HepG2 (cell line): ENCODE results near the gene NKX6-1. TPM values are rescaled to one million over a fixed set of nuclear protein-coding genes. Genes with fewer than 3 reads are reported as not detected.

Experiments
- ATAC-seq: fragments of 200-7000 bp; cut with Tn5 transposase; 3 replicates; pipeline ENCODE4 v1.9.1; 2020; ENCODE audit warnings: mild to moderate bottlenecking, moderate library complexity
- Bru-seq: library from RNA; stranded (reverse); fragments of 400-500 nt; gene quantifications from one replicate; lab custom pipeline; 2021; lab: Mats Ljungman, UMichigan
- BruChase-seq, 2 experiments: library from RNA; stranded (reverse); fragments of 400-500 nt; gene quantifications; one replicate each; lab custom pipeline; 2021; lab: Mats Ljungman, UMichigan
- BruUV-seq: library from RNA; stranded (reverse); fragments of 400-500 nt; replicated peaks from 2 replicates; lab custom pipeline; 2021; lab: Mats Ljungman, UMichigan
- CTCF ChIA-PET: fragments of 300-600 bp; formaldehyde crosslinking; extraction: SDS; loops from one replicate; lab custom pipeline; 2021; ENCODE audit warnings: low total read pairs, inconsistent platforms, low intra/inter-chr PET ratio; lab: Yijun Ruan, JAX
- POLR2A ChIA-PET: fragments of 350-600 bp; sonication (Branson Sonifier 250); formaldehyde crosslinking; loops from one replicate; lab custom pipeline; 2020; ENCODE audit warnings: antibody characterized with exemption, inconsistent platforms; lab: Yijun Ruan, JAX
- DNase-seq: peaks from one replicate; pipeline ENCODE4 v3.0.0-alpha.2; 2015; ENCODE audit warnings: low spot score
- FAIRE-seq: peaks from 3 replicates; lab custom pipeline; 2011; peaks lifted over from hg19 to GRCh38; lab: Jason Lieb, UNC
- H2AFZ ChIP-seq: one replicate; pipeline ENCODE4 v1.6.1; 2011; ENCODE audit warnings: low read length, inconsistent platforms
- H3K27ac ChIP-seq: fragments of 300-600 bp; 3 replicates; pipeline ENCODE4 v1.8.0; 2011; ENCODE audit warnings: mixed run types, mild to moderate bottlenecking, mixed read lengths, low read length, inconsistent platforms; ENCODE audit not compliant: insufficient read depth; ENCODE audit errors: extremely low read length
- H3K27me3 ChIP-seq, 2 experiments: fragments of 200-600 bp in 1 of 2; 2 replicates in 1 of 2; 3 replicates in 1 of 2; pipeline versions ENCODE4 v1.6.0 to v1.8.0; 2011; ENCODE audit warnings: low read length in 2 of 2, mild to moderate bottlenecking in 2 of 2, moderate library complexity in 2 of 2, inconsistent platforms in 1 of 2; ENCODE audit not compliant: insufficient read depth in 2 of 2, control insufficient read depth in 1 of 2
- H3K36me3 ChIP-seq, 2 experiments: fragments of 200-600 bp in 1 of 2; replicated peaks in 1 of 2; 2 replicates in 1 of 2; 3 replicates in 1 of 2; pipeline versions ENCODE4 v1.5.1 to v1.8.0; 2011; ENCODE audit warnings: low read length in 2 of 2, inconsistent platforms in 1 of 2; ENCODE audit not compliant: insufficient read depth in 2 of 2, control insufficient read depth in 1 of 2
- H3K4me1 ChIP-seq: 2 replicates; pipeline ENCODE4 v1.5.1; 2012; ENCODE audit warnings: low read length, inconsistent platforms; ENCODE audit not compliant: insufficient read depth
- H3K4me2 ChIP-seq: 2 replicates; pipeline ENCODE4 v1.6.0; 2011; ENCODE audit warnings: low read depth, low read length, inconsistent platforms
- H3K4me3 ChIP-seq, 3 experiments: fragments of 200-600 bp in 1 of 3; sonication (generic), shearing (Covaris generic) in 1 of 3; replicated peaks in 1 of 3; 2 replicates each; pipeline ENCODE4 v1.5.1; 2011 to 2016; ENCODE audit warnings: low read length in 3 of 3, inconsistent platforms in 2 of 3, low read depth in 2 of 3, mild to moderate bottlenecking in 2 of 3, control low read depth in 1 of 3, mixed read lengths in 1 of 3; ENCODE audit not compliant: insufficient read depth in 1 of 3
- H3K79me2 ChIP-seq: one replicate; pipeline ENCODE4 v1.6.1; 2011; ENCODE audit warnings: low read length, inconsistent platforms; ENCODE audit not compliant: insufficient read depth
- H3K9ac ChIP-seq: 2 replicates; pipeline ENCODE4 v1.6.0; 2011; ENCODE audit warnings: mild to moderate bottlenecking, low read depth, low read length, inconsistent platforms; ENCODE audit not compliant: insufficient read depth
- H3K9me3 ChIP-seq: 2 replicates; pipeline ENCODE4 v1.5.1; 2012; ENCODE audit warnings: mild to moderate bottlenecking, low read length
- H4K20me1 ChIP-seq: 2 replicates; pipeline ENCODE4 v1.6.0; 2011; ENCODE audit warnings: inconsistent platforms, mild to moderate bottlenecking, low read length, moderate library complexity; ENCODE audit not compliant: insufficient read depth
- HOXA5 ChIP-seq: sonication (generic); formaldehyde crosslinking; IDR thresholded peaks from 2 replicates; pipeline ENCODE4 v1.4.0; 2020; ENCODE audit warnings: missing genetic modification reagents
- RARA ChIP-seq: IDR thresholded peaks from 2 replicates; pipeline ENCODE4 v1.6.1; 2016; ENCODE audit warnings: missing genetic modification reagents, missing compliant biosample characterization
- ZBTB38 ChIP-seq: sonication (generic); formaldehyde crosslinking; IDR thresholded peaks from 2 replicates; pipeline ENCODE4 v1.5.1; 2020; ENCODE audit warnings: mild to moderate bottlenecking, missing genetic modification reagents
- ZNF780A ChIP-seq: sonication (generic); formaldehyde crosslinking; IDR thresholded peaks from 2 replicates; pipeline ENCODE4 v1.8.0; 2022; ENCODE audit warnings: mild to moderate bottlenecking, missing genetic modification reagents, moderate library complexity
- WGBS: methylation state at CpG from one replicate; pipeline ENCODE4 v1.1.6; 2017; ENCODE audit warnings: low lambda C conversion rate; 5-methylcytosine and 5-hydroxymethylcytosine counted together
- in situ Hi-C: cut with HindIII; loops from 2 replicates; pipeline ENCODE4 v1.10.0; 2017; ENCODE audit warnings: low pct_unique_long_range_greater_than_20kb; ENCODE audit not compliant: extremely low pct_ligation_motif_present
- intact Hi-C: fragments of 100-400 bp; cut with micrococcal nuclease; formaldehyde crosslinking; loops from one replicate; pipeline ENCODE4 v1.10.0; 2022; ENCODE audit not compliant: unreplicated experiment
- long read RNA-seq, 2 experiments: library from RNA in 1 of 2; library from polyadenylated mRNA in 1 of 2; stranded (forward) in 1 of 2; unstranded in 1 of 2; transcript quantifications; one replicate each; pipeline ENCODE4 v2.0.0, GENCODE V29; 2019 to 2022
- polyA minus RNA-seq, 3 experiments: library from RNA; depleted of rRNA, polyadenylated mRNA; stranded (reverse); fragments of >200 nt; gene quantifications; 2 replicates each; pipeline ENCODE4 v1.2.3, GENCODE V29; 2011; ENCODE audit warnings: low replicate concordance in 1 of 3
- polyA plus RNA-seq, 8 experiments: library from polyadenylated mRNA; depleted of rRNA in 3 of 8; stranded (reverse) in 7 of 8; unstranded in 1 of 8; fragments of >200 nt; fragmentation: Illumina TruSeq in 4 of 8; extraction: Trizol in 4 of 8; gene quantifications; 2 replicates each; pipeline versions ENCODE4 v1.2.1 to v1.2.3, GENCODE V29; 2011 to 2016; ENCODE audit warnings: low read depth in 4 of 8, missing spikeins in 1 of 8, mixed read lengths in 1 of 8; ENCODE audit not compliant: insufficient read depth in 1 of 8
- total RNA-seq, 5 experiments: library from RNA; depleted of rRNA; stranded (reverse); fragments of >200 nt; fragmentation: Illumina TruSeq; extraction: Trizol; gene quantifications; 2 replicates each; pipeline ENCODE4 v1.2.3, GENCODE V29; 2016; ENCODE audit warnings: low read depth in 1 of 5
- TF ChIP-seq, protein P1 (sequence below): sonication (generic); formaldehyde crosslinking; IDR thresholded peaks from 2 replicates; pipeline ENCODE4 v1.4.0; 2020; ENCODE audit warnings: missing genetic modification reagents, borderline replicate concordance
- TF ChIP-seq, protein P2 (sequence below): sonication (generic); formaldehyde crosslinking; IDR thresholded peaks from 2 replicates; pipeline ENCODE4 v1.8.0; 2022; ENCODE audit warnings: mild to moderate bottlenecking, missing genetic modification reagents, moderate library complexity

The NKX6-1 gene
- total RNA-seq (2016; rRNA removed; fragmentation: Illumina TruSeq; extraction: Trizol) (not detected in 2 replicates), polyA plus RNA-seq (2011; rRNA removed) (not detected in 2 replicates), polyA minus RNA-seq (2011; rRNA and poly(A)+ RNA removed; ENCODE audit: low replicate concordance) (not detected in 2 replicates), Bru-seq, nascent RNA (not detected), BruChase-seq, experiment 1, labeled RNA remaining after a 6-hour chase (not detected), BruChase-seq, experiment 2, labeled RNA remaining after a 2-hour chase (not detected)
- total RNA-seq (2016; cell fraction: cytosol; rRNA removed; fragmentation: Illumina TruSeq; extraction: Trizol; ENCODE audit: low read depth) = not detected in 2 replicates
- not detected in 2 replicates for total RNA-seq (2016; cell fraction: insoluble cytoplasmic fraction; rRNA removed; fragmentation: Illumina TruSeq; extraction: Trizol)
- total RNA-seq (2016; cell fraction: membrane; rRNA removed; fragmentation: Illumina TruSeq; extraction: Trizol) = not detected in 2 replicates
- total RNA-seq (2016; cell fraction: nucleus; rRNA removed; fragmentation: Illumina TruSeq; extraction: Trizol) = not detected in 2 replicates
- polyA plus RNA-seq (2011; cell fraction: cytosol; rRNA removed) = not detected in 2 replicates
- polyA plus RNA-seq (2011; cell fraction: nucleus; rRNA removed) = not detected in 2 replicates
- not detected in 2 replicates for polyA plus RNA-seq (2012)
- not detected in 2 replicates for polyA plus RNA-seq (2016; cell fraction: cytosol; fragmentation: Illumina TruSeq; extraction: Trizol; ENCODE audit: low read depth)
- polyA plus RNA-seq (2016; cell fraction: insoluble cytoplasmic fraction; fragmentation: Illumina TruSeq; extraction: Trizol; ENCODE audit: low read depth) = not detected in 2 replicates
- not detected in 2 replicates for polyA plus RNA-seq (2016; cell fraction: membrane; fragmentation: Illumina TruSeq; extraction: Trizol; ENCODE audit: low read depth)
- not detected in 2 replicates for polyA plus RNA-seq (2016; cell fraction: nucleus; fragmentation: Illumina TruSeq; extraction: Trizol; ENCODE audit: insufficient read depth, low read depth)
- polyA minus RNA-seq (2011; cell fraction: cytosol; rRNA and poly(A)+ RNA removed) = not detected in 2 replicates
- polyA minus RNA-seq (2011; cell fraction: nucleus; rRNA and poly(A)+ RNA removed) = not detected in 2 replicates
- long read RNA-seq, experiment 1 = 0 reads
- long read RNA-seq, experiment 2 = 0 reads

DNA sequence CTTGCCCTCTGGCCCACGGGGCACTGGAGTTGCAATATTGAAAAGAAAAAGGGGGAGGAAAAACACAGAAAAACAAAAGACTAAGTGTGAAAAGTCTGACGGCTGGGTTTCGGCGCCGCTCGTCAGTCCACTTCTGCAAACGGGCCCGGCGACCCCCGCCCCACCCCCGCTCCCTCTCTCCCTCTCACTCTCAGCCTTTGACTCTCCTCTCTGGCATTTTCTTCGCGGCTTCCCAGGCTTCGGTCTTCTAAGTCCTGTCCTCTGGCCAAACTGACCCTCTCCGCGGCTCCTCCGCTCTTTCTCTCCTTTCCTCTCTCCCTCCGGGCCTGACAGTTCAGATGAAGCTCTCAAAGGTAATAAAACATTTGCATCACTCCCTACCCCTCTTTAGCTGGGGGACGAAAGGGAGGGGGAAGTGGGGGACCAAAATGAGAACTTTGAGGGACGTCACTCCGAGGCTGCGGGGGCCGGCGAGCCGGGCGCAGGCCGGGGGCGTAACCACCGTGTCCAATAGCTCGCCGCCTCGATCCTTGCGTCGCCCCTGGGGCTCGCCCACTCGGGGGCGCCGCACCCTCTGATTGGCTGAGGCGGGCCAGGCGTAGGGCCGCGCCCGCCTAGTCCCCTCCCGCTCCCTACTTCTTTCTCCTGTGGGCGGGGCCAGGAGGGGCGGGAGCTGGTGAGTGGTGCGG, at the start of gene NKX6-1:
NKX6-1 (minus strand) TSS at position 358 of the 689 bp plus-strand sequence. CDS start 1,064 bp downstream, outside the sequence.
- BruUV-seq = no TSS peak
- no peak within 1 kb of the TSS for H3K27ac ChIP-seq
- 53% methylated on average over 43 of the region's 47 CpGs for WGBS
- POLR2A ChIA-PET = no interaction called here
- no peak for TF ChIP-seq ZBTB38 (CRISPR knock-in tag)
- TF ChIP-seq, all 625 proteins: peak for 0
- ATAC-seq (no peak), FAIRE-seq (no peak), DNase-seq (no peak)
- H3K9me3 ChIP-seq = no peaks in the 10 kb centered on the region
- H4K20me1 ChIP-seq = no peaks in the 10 kb centered on the region
- CTCF ChIA-PET = no interaction called here
- H3K27me3 ChIP-seq = peaks cover 10 to 88% of the 10 kb centered on the region in 2 experiments
- no peak within 1 kb of the TSS for H3K9ac ChIP-seq
- no peaks in the 10 kb centered on the region for H3K79me2 ChIP-seq
- intact Hi-C loops = no loop called here
- 0 out of 2 replicates have a peak, but pooled peaks cover 9% of the 10 kb centered on the region for H3K4me1 ChIP-seq
- H3K36me3 ChIP-seq = no peaks in the 10 kb centered on the region
- H3K4me3 ChIP-seq = peak within 1 kb of the TSS in 1 of 3 experiments; percentile 28; a peak in 1 of 6 replicates
- peak within 1 kb of the TSS; percentile 25 for H3K4me2 ChIP-seq
- in situ Hi-C loops = no loop called here
- H2AFZ ChIP-seq = no peak within 1 kb of the TSS

DNA sequence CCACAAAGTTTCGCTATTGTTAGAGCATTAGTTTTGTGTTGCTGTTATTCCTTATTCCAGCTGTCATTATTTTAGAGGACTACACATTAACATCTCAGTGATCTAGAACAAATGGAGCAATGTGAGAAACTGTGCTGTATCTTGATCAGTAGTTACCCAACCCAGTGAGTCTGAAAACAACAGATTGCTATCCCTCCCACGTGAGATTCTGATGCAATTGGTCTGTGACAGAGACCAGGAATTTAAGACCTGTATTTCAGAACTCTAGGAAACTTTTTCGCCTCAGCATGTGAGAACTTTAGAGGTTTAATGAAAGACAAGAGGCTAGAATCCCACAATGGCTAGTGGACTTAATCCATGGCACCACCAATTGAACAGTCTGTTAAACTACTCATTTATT, 48.1 kb upstream of the NKX6-1 start:
- no peak overlapping the region for H3K4me3 ChIP-seq
- H3K9ac ChIP-seq = no peak overlapping the region
- H2AFZ ChIP-seq = no peak overlapping the region
- no peak for DNase-seq
- no peaks in the 10 kb centered on the region for H3K36me3 ChIP-seq
- peaks cover 0 to 2% of the 10 kb centered on the region in 2 experiments; a peak in 1 of 5 replicates for H3K27me3 ChIP-seq
- ChIA-PET POLR2A (no interaction called here), CTCF (no interaction called here)
- no peak overlapping the region for H3K27ac ChIP-seq
- in situ Hi-C loops (no loop called here), intact Hi-C loops (no loop called here)
- H4K20me1 ChIP-seq = no peaks in the 10 kb centered on the region
- no peaks in the 10 kb centered on the region for H3K9me3 ChIP-seq
- no peaks in the 10 kb centered on the region for H3K4me1 ChIP-seq
- BruUV-seq = no TSS peak
- ATAC-seq = no peak
- WGBS = 0% methylated on average over 3 of the region's 3 CpGs
- FAIRE-seq = no peak
- H3K4me2 ChIP-seq = no peak overlapping the region
- no peaks in the 10 kb centered on the region for H3K79me2 ChIP-seq
- TF ChIP-seq HOXA5 (CRISPR knock-in tag) (no peak), ZNF780A (CRISPR knock-in tag) (no peak), RARA (CRISPR knock-in tag) (no peak)
- TF ChIP-seq, protein P1, sequence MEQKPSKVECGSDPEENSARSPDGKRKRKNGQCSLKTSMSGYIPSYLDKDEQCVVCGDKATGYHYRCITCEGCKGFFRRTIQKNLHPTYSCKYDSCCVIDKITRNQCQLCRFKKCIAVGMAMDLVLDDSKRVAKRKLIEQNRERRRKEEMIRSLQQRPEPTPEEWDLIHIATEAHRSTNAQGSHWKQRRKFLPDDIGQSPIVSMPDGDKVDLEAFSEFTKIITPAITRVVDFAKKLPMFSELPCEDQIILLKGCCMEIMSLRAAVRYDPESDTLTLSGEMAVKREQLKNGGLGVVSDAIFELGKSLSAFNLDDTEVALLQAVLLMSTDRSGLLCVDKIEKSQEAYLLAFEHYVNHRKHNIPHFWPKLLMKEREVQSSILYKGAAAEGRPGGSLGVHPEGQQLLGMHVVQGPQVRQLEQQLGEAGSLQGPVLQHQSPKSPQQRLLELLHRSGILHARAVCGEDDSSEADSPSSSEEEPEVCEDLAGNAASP = no peak
- TF ChIP-seq, protein P2, sequence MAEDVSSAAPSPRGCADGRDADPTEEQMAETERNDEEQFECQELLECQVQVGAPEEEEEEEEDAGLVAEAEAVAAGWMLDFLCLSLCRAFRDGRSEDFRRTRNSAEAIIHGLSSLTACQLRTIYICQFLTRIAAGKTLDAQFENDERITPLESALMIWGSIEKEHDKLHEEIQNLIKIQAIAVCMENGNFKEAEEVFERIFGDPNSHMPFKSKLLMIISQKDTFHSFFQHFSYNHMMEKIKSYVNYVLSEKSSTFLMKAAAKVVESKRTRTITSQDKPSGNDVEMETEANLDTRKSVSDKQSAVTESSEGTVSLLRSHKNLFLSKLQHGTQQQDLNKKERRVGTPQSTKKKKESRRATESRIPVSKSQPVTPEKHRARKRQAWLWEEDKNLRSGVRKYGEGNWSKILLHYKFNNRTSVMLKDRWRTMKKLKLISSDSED = no peak
